MCF 10A (cell line): ENCODE results near the gene PRMT7. TPM values are rescaled to one million over a fixed set of nuclear protein-coding genes. Genes with fewer than 3 reads are reported as not detected.
A peak's percentile ranks its signal among the peaks of the same experiment; 100 is the strongest.

Source experiments
- BruUV-seq: library from RNA; stranded (reverse); fragments of 400-500 nt; replicated peaks from 2 replicates; lab custom pipeline; 2021; lab: Mats Ljungman, UMichigan
- CTCF ChIA-PET: fragments of 300-600 bp; sonication (Branson Sonifier 250); formaldehyde crosslinking; extraction: SDS; loops from one replicate; lab custom pipeline; 2021; ENCODE audit warnings: antibody characterized with exemption, inconsistent platforms; lab: Yijun Ruan, JAX
- POLR2A ChIA-PET: fragments of 300-600, 350-650 bp; sonication (Branson Sonifier 250); formaldehyde crosslinking; extraction: SDS; loops from one replicate; lab custom pipeline; 2020; ENCODE audit warnings: antibody characterized with exemption, inconsistent platforms; lab: Yijun Ruan, JAX
- DNase-seq: peaks from one replicate; pipeline ENCODE4 v3.0.0-alpha.2; 2018; ENCODE audit not compliant: unreplicated experiment
- H3K27ac Mint-ChIP-seq: one replicate; pipeline ENCODE4 v1.8.0; 2022; ENCODE audit warnings: mild to moderate bottlenecking, low read depth, mixed read lengths; ENCODE audit not compliant: unreplicated experiment
- H3K27me3 Mint-ChIP-seq: one replicate; pipeline ENCODE4 v1.8.0; 2022; ENCODE audit warnings: mixed read lengths; ENCODE audit not compliant: insufficient read depth, unreplicated experiment
- H3K36me3 Mint-ChIP-seq: one replicate; pipeline ENCODE4 v1.8.0; 2022; ENCODE audit warnings: mild to moderate bottlenecking, moderate library complexity, mixed read lengths; ENCODE audit not compliant: insufficient read depth, unreplicated experiment
- H3K4me1 Mint-ChIP-seq: one replicate; pipeline ENCODE4 v1.8.0; 2022; ENCODE audit warnings: mixed read lengths; ENCODE audit not compliant: insufficient read depth, unreplicated experiment
- H3K4me3 Mint-ChIP-seq: one replicate; pipeline ENCODE4 v1.8.0; 2022; ENCODE audit warnings: mild to moderate bottlenecking, moderate library complexity, mixed read lengths; ENCODE audit not compliant: unreplicated experiment
- H3K9me3 Mint-ChIP-seq: one replicate; pipeline ENCODE4 v1.8.0; 2022; ENCODE audit warnings: mixed read lengths; ENCODE audit not compliant: unreplicated experiment
- CTCF ChIP-seq: fragments of 200-600 bp; IDR thresholded peaks from one replicate; pipeline ENCODE4 v1.8.0; 2022; ENCODE audit warnings: antibody characterized with exemption, mild to moderate bottlenecking; ENCODE audit not compliant: unreplicated experiment
- intact Hi-C: fragments of 100-400 bp; cut with micrococcal nuclease; formaldehyde crosslinking; loops from 2 replicates; pipeline ENCODE4 v1.14.1; 2022
- total RNA-seq: library from RNA; stranded (reverse); gene quantifications from 2 replicates; pipeline ENCODE4 v1.2.3, GENCODE V29; 2022

The PRMT7 gene
- total RNA-seq, 1 experiment from 2014 or later, result 33.2 TPM

- TSS peak; percentile 84 for BruUV-seq
- intact Hi-C loops, result loop anchor here (2.0 kb wide), 1 partner anchor 46 kb away; the partner anchor contains the start of genes PRMT7 and SLC7A6OS
- Mint-ChIP-seq H3K9me3 (no peaks in the 10 kb centered on the region), H3K4me1 (peaks cover 22% of the 10 kb centered on the region), H3K27ac (peak overlapping the region; percentile 92), H3K36me3 (peaks cover 23% of the 10 kb centered on the region), H3K27me3 (no peaks in the 10 kb centered on the region), H3K4me3 (peak overlapping the region; percentile 97)
- peak; percentile 78 for DNase-seq
- TF ChIP-seq CTCF, result no peak
- ChIA-PET CTCF (interaction anchor here (0.6 to 2.1 kb wide), 2 partner anchors 11 to 97 kb away, joined by 3 to 12 read pairs; no protein-coding TSS in a partner anchor), POLR2A (interaction anchor here (0.5 to 3.9 kb wide), 10 partner anchors 10 to 69 kb away, joined by 3 to 42 read pairs (median 6); partner anchors contain the start of genes ESRP2, PRMT7 and SLC7A6OS)
These were observed 45.5 kb upstream of the PRMT7 start for GRCh38 chr16:68265078-68265920.

- no TSS peak for BruUV-seq
- H3K27me3 Mint-ChIP-seq, result no peaks in the 10 kb centered on the region
- ChIA-PET POLR2A (interaction anchor here (0.6 to 1.4 kb wide), 3 partner anchors 16 to 44 kb away, joined by 3 read pairs; no protein-coding TSS in a partner anchor), CTCF (interaction anchor here (0.6 to 1.5 kb wide), 3 partner anchors 20 to 99 kb away, joined by 3 to 5 read pairs (median 3); no protein-coding TSS in a partner anchor)
- H3K27ac Mint-ChIP-seq, result peak overlapping the region; percentile 27
- no peak overlapping the region for H3K4me3 Mint-ChIP-seq
- H3K4me1 Mint-ChIP-seq, result peaks cover 27% of the 10 kb centered on the region
- intact Hi-C loops, result no loop called here
- H3K9me3 Mint-ChIP-seq, result no peaks in the 10 kb centered on the region
- no peak for DNase-seq
- H3K36me3 Mint-ChIP-seq, result peaks cover 31% of the 10 kb centered on the region
- no peak for TF ChIP-seq CTCF
These were observed 43.0 kb upstream of the PRMT7 start for GRCh38 chr16:68267612-68268405.

- no peak overlapping the region for H3K4me3 Mint-ChIP-seq
- no peaks in the 10 kb centered on the region for H3K9me3 Mint-ChIP-seq
- BruUV-seq, result no TSS peak
- DNase-seq, result no peak
- no peaks in the 10 kb centered on the region for H3K27me3 Mint-ChIP-seq
- ChIA-PET CTCF (interaction anchor here (0.6 to 5.9 kb wide), 5 partner anchors 8 to 240 kb away, joined by 3 to 38 read pairs (median 6); no protein-coding TSS in a partner anchor), POLR2A (interaction anchor here (1.2 to 4.6 kb wide), 2 partner anchors 19 to 41 kb away, joined by 3 to 20 read pairs; partner anchors contain the start of genes PRMT7 and SLC7A6OS)
- peaks cover 46% of the 10 kb centered on the region for H3K36me3 Mint-ChIP-seq
- H3K4me1 Mint-ChIP-seq, result peaks cover 20% of the 10 kb centered on the region
- intact Hi-C loops, result no loop called here
- TF ChIP-seq CTCF, result no peak
- H3K27ac Mint-ChIP-seq, result no peak overlapping the region
These were observed 41.0 kb upstream of the PRMT7 start for GRCh38 chr16:68269793-68270192.
